Keratinocyte (primary cell): ENCODE results near the gene LCTL. TPM values are rescaled to one million over a fixed set of nuclear protein-coding genes. Genes with fewer than 3 reads are reported as not detected.

Experiments
- DNase-seq: peaks from one replicate; pipeline ENCODE4 v3.0.0-alpha.2; 2011; ENCODE audit warnings: low read depth, missing footprints, low spot score
- FAIRE-seq: peaks from 2 replicates; lab custom pipeline; 2011; peaks lifted over from hg19 to GRCh38; lab: Jason Lieb, UNC
- H2AFZ ChIP-seq: 2 replicates; pipeline ENCODE4 v1.6.0; 2012; ENCODE audit warnings: low read length, control low read depth, inconsistent platforms; ENCODE audit not compliant: control insufficient read depth
- H3K27ac ChIP-seq: 2 replicates; pipeline ENCODE4 v1.5.1; 2011; ENCODE audit warnings: low read length; ENCODE audit not compliant: control insufficient read depth, insufficient read depth
- H3K27me3 ChIP-seq: 3 replicates; pipeline ENCODE4 v1.6.0; 2011; ENCODE audit warnings: low read length; ENCODE audit not compliant: control insufficient read depth, insufficient read depth; ENCODE audit errors: extremely low read depth
- H3K36me3 ChIP-seq, 2 experiments: 2 replicates in 1 of 2; 3 replicates in 1 of 2; pipeline ENCODE4 v1.5.1; 2011; ENCODE audit warnings: low read length in 2 of 2, mild to moderate bottlenecking in 1 of 2; ENCODE audit not compliant: control insufficient read depth in 2 of 2, insufficient read depth in 2 of 2; ENCODE audit errors: extremely low read depth in 1 of 2
- H3K4me1 ChIP-seq: 3 replicates; pipeline ENCODE4 v1.5.1; 2011; ENCODE audit warnings: low read length; ENCODE audit not compliant: control insufficient read depth, insufficient read depth; ENCODE audit errors: extremely low read depth
- H3K4me2 ChIP-seq: 3 replicates; pipeline ENCODE4 v1.6.0; 2011; ENCODE audit warnings: low read depth, low read length; ENCODE audit not compliant: control insufficient read depth, insufficient read depth; ENCODE audit errors: extremely low read depth
- H3K4me3 ChIP-seq, 3 experiments: fragments of 200-600 bp in 1 of 3; sonication (generic) in 1 of 3; 2 replicates in 2 of 3; 3 replicates in 1 of 3; pipeline ENCODE4 v1.5.1; 2011 to 2016; ENCODE audit warnings: low read length in 3 of 3, mild to moderate bottlenecking in 3 of 3, control low read depth in 2 of 3, inconsistent platforms in 1 of 3, low read depth in 1 of 3, mixed read lengths in 1 of 3, mixed run types in 1 of 3, moderate library complexity in 1 of 3; ENCODE audit not compliant: control insufficient read depth in 2 of 3, insufficient read depth in 2 of 3; ENCODE audit errors: extremely low read depth in 1 of 3
- H3K79me2 ChIP-seq: 2 replicates; pipeline ENCODE4 v1.6.0; 2012; ENCODE audit warnings: low read length; ENCODE audit not compliant: control insufficient read depth, insufficient read depth
- H3K9ac ChIP-seq: 3 replicates; pipeline ENCODE4 v1.6.0; 2011; ENCODE audit warnings: low read length; ENCODE audit not compliant: control insufficient read depth, insufficient read depth; ENCODE audit errors: extremely low read depth
- H3K9me1 ChIP-seq: 3 replicates; pipeline ENCODE4 v1.6.0; 2011; ENCODE audit warnings: low read length; ENCODE audit not compliant: control insufficient read depth, insufficient read depth; ENCODE audit errors: extremely low read depth
- H3K9me3 ChIP-seq: 2 replicates; pipeline ENCODE4 v1.5.1; 2012; ENCODE audit warnings: low read depth, low read length; ENCODE audit not compliant: control insufficient read depth
- H4K20me1 ChIP-seq: 3 replicates; pipeline ENCODE4 v1.6.0; 2011; ENCODE audit warnings: low read length; ENCODE audit not compliant: control insufficient read depth, insufficient read depth; ENCODE audit errors: extremely low read depth
- CTCF ChIP-seq, 3 experiments: IDR thresholded peaks in 1 of 3; conservative IDR thresholded peaks in 1 of 3; optimal IDR thresholded peaks in 1 of 3; 2 replicates in 2 of 3; 3 replicates in 1 of 3; pipeline versions ENCODE3 to v1.5.1; 2011; ENCODE audit warnings: low read length in 3 of 3, mild to moderate bottlenecking in 3 of 3, moderate library complexity in 2 of 3, control low read depth in 1 of 3, inconsistent platforms in 1 of 3; ENCODE audit not compliant: insufficient read depth in 2 of 3; ENCODE audit errors: extremely low read depth in 1 of 3
- EZH2 ChIP-seq: IDR thresholded peaks from one replicate; pipeline ENCODE4 v1.6.1; 2012; ENCODE audit warnings: inconsistent platforms, mild to moderate bottlenecking, low read length, moderate library complexity
- dilution Hi-C: fragments of 300-500 bp; cut with MboI; formaldehyde crosslinking; loops from one replicate; pipeline ENCODE4 v1.7.0; 2020; ENCODE audit warnings: low sequenced_read_pairs; ENCODE audit not compliant: extremely low pct_ligation_motif_present
- polyA plus RNA-seq, 5 experiments: library from polyadenylated mRNA; depleted of rRNA in 3 of 5; stranded (reverse) in 3 of 5; stranded (forward) in 1 of 5; unstranded in 1 of 5; fragments of >200 nt; gene quantifications; 1 replicate in 1 of 5; 2 replicates in 3 of 5; 3 replicates in 1 of 5; pipeline versions ENCODE4 v1.2.1 to v1.2.3, GENCODE V29; 2011 to 2012; ENCODE audit warnings: missing spikeins in 2 of 5, low read depth in 1 of 5, low replicate concordance in 1 of 5

The LCTL gene
- polyA plus RNA-seq, 1 donor (not counting 4 experiments of a cell fraction or from before 2014, with no cell fraction given): 0.38 TPM

GRCh38 chr15:66574596-66574950 is 8.8 kb upstream of the LCTL start:
- Histone ChIP-seq H3K4me2 (no peak overlapping the region), H3K79me2 (no peaks in the 10 kb centered on the region), H3K36me3 (no peaks in the 10 kb centered on the region), H3K9me3 (no peaks in the 10 kb centered on the region), H2AFZ (no peak overlapping the region), H3K27ac (no peak overlapping the region), H3K9ac (no peak overlapping the region), H3K4me1 (no peaks in the 10 kb centered on the region), H3K9me1 (no peaks in the 10 kb centered on the region), H4K20me1 (no peaks in the 10 kb centered on the region), H3K4me3 (no peak overlapping the region), H3K27me3 (no peaks in the 10 kb centered on the region)
- TF ChIP-seq EZH2 (no peak), CTCF (optimal IDR thresholded peaks at IDR 0.05 in 1 of 3, IDR thresholded peaks at IDR 0.05 in 1 of 3, conservative IDR thresholded peaks at IDR 0.05 in 1 of 3; ENCODE audit: extremely low read depth in 1 of 3, insufficient read depth in 2 of 3, low read length in 3 of 3) (no peak)
- FAIRE-seq (no peak), DNase-seq (no peak)
- dilution Hi-C loops: no loop called here

GRCh38 chr15:66573719-66574595 is 8.2 kb upstream of the LCTL start:
- FAIRE-seq (no peak), DNase-seq (no peak)
- no peaks in the 10 kb centered on the region for H4K20me1 ChIP-seq
- TF ChIP-seq CTCF (optimal IDR thresholded peaks at IDR 0.05 in 1 of 3, IDR thresholded peaks at IDR 0.05 in 1 of 3, conservative IDR thresholded peaks at IDR 0.05 in 1 of 3; ENCODE audit: extremely low read depth in 1 of 3, insufficient read depth in 2 of 3, low read length in 3 of 3) (no peak), EZH2 (no peak)
- H3K4me3 ChIP-seq: no peak overlapping the region
- dilution Hi-C loops: no loop called here
- H3K27ac ChIP-seq: no peak overlapping the region
- no peak overlapping the region for H3K9ac ChIP-seq
- H3K36me3 ChIP-seq: no peaks in the 10 kb centered on the region
- no peaks in the 10 kb centered on the region for H3K79me2 ChIP-seq
- no peaks in the 10 kb centered on the region for H3K27me3 ChIP-seq
- no peaks in the 10 kb centered on the region for H3K9me1 ChIP-seq
- H3K4me1 ChIP-seq: no peaks in the 10 kb centered on the region
- H3K4me2 ChIP-seq: no peak overlapping the region
- no peaks in the 10 kb centered on the region for H3K9me3 ChIP-seq
- H2AFZ ChIP-seq: no peak overlapping the region
